CD14-positive monocyte (primary cell): ENCODE data around the gene AHSP. TPM values are rescaled to one million over a fixed set of nuclear protein-coding genes. Genes with fewer than 3 reads are reported as not detected.

ENCODE experiments used
- DNase-seq, 3 donors: peaks; one replicate each; pipeline ENCODE4 v3.0.0-alpha.2; 2011 to 2022
- H2AFZ ChIP-seq: 2 replicates; pipeline ENCODE4 v1.6.0; 2012; ENCODE audit warnings: mild to moderate bottlenecking, low read depth, low read length, inconsistent platforms; ENCODE audit not compliant: insufficient read depth, poor library complexity, severe bottlenecking
- H3K27ac ChIP-seq, 2 donors: 1 replicate in 1 of 2; 2 replicates in 1 of 2; pipeline ENCODE4 v1.5.1; 2012 to 2013; ENCODE audit warnings: low read length in 2 of 2, control low read depth in 1 of 2, inconsistent platforms in 1 of 2, low read depth in 1 of 2, mild to moderate bottlenecking in 1 of 2
- H3K27me3 ChIP-seq, 2 donors: one replicate each; pipeline versions ENCODE4 v1.6.0 to v1.6.1; 2011 to 2013; ENCODE audit warnings: low read length in 2 of 2; ENCODE audit not compliant: control insufficient read depth in 2 of 2, insufficient read depth in 2 of 2
- H3K36me3 ChIP-seq, 2 donors: replicated peaks in 1 of 2; 1 replicate in 1 of 2; 2 replicates in 1 of 2; pipeline versions ENCODE4 v1.5.1 to v1.6.1; 2012 to 2013; ENCODE audit warnings: low read length in 2 of 2, control low read depth in 1 of 2, inconsistent platforms in 1 of 2, mild to moderate bottlenecking in 1 of 2; ENCODE audit not compliant: insufficient read depth in 2 of 2, control insufficient read depth in 1 of 2
- H3K4me1 ChIP-seq, 2 donors: 1 replicate in 1 of 2; 2 replicates in 1 of 2; pipeline versions ENCODE4 v1.5.1 to v1.6.1; 2012 to 2013; ENCODE audit warnings: low read length in 2 of 2, control low read depth in 1 of 2, inconsistent platforms in 1 of 2, mild to moderate bottlenecking in 1 of 2, moderate library complexity in 1 of 2; ENCODE audit not compliant: insufficient read depth in 2 of 2, control insufficient read depth in 1 of 2
- H3K4me2 ChIP-seq: replicated peaks from 2 replicates; pipeline ENCODE3; 2012; ENCODE audit warnings: low read length, moderate library complexity, mild to moderate bottlenecking; ENCODE audit not compliant: poor library complexity, severe bottlenecking; ENCODE audit errors: extremely low read depth
- H3K4me3 ChIP-seq, 3 experiments: fragments of 200-600 bp in 1 of 3; sonication (generic) in 1 of 3; replicated peaks in 1 of 3; 1 replicate in 2 of 3; 2 replicates in 1 of 3; pipeline ENCODE4 v1.5.1; 2011 to 2013; ENCODE audit warnings: low read length in 3 of 3, mild to moderate bottlenecking in 3 of 3, control low read depth in 2 of 3, low read depth in 2 of 3, inconsistent platforms in 1 of 3, moderate library complexity in 1 of 3
- H3K79me2 ChIP-seq: 2 replicates; pipeline ENCODE4 v1.6.0; 2012; ENCODE audit warnings: mild to moderate bottlenecking, control low read depth, inconsistent platforms, low read length, moderate library complexity; ENCODE audit not compliant: insufficient read depth
- H3K9ac ChIP-seq: 2 replicates; pipeline ENCODE4 v1.6.0; 2017; ENCODE audit warnings: low read length, mild to moderate bottlenecking; ENCODE audit not compliant: insufficient read depth, poor library complexity, severe bottlenecking
- H3K9me3 ChIP-seq, 2 donors: replicated peaks in 1 of 2; 1 replicate in 1 of 2; 2 replicates in 1 of 2; pipeline versions ENCODE4 v1.5.1 to v1.6.1; 2012 to 2013; ENCODE audit warnings: low read length in 2 of 2, control low read depth in 1 of 2; ENCODE audit not compliant: control insufficient read depth in 1 of 2, insufficient read depth in 1 of 2
- H4K20me1 ChIP-seq: 2 replicates; pipeline ENCODE4 v1.6.0; 2012; ENCODE audit warnings: mild to moderate bottlenecking, low read length, control low read depth, moderate library complexity; ENCODE audit not compliant: insufficient read depth
- H3K27ac Mint-ChIP-seq, 7 donors: one replicate each; pipeline ENCODE4 v1.8.0; 2020; ENCODE audit warnings: mild to moderate bottlenecking in 7 of 7, mixed read lengths in 7 of 7, moderate library complexity in 6 of 7, inconsistent platforms in 2 of 7
- H3K27me3 Mint-ChIP-seq, 3 donors: one replicate each; pipeline ENCODE4 v1.8.0; 2021 to 2022; ENCODE audit warnings: low read depth in 3 of 3, mild to moderate bottlenecking in 3 of 3, mixed read lengths in 3 of 3, moderate library complexity in 3 of 3, inconsistent platforms in 1 of 3
- H3K36me3 Mint-ChIP-seq, 2 donors: one replicate each; pipeline ENCODE4 v1.8.0; 2020; ENCODE audit warnings: mixed read lengths in 2 of 2, inconsistent platforms in 1 of 2, mild to moderate bottlenecking in 1 of 2
- H3K4me1 Mint-ChIP-seq: one replicate; pipeline ENCODE4 v1.8.0; 2020; ENCODE audit warnings: mild to moderate bottlenecking, mixed read lengths
- H3K4me3 Mint-ChIP-seq, 2 donors: one replicate each; pipeline ENCODE4 v1.8.0; 2020; ENCODE audit warnings: mild to moderate bottlenecking in 2 of 2, mixed read lengths in 2 of 2, moderate library complexity in 1 of 2
- H3K9me3 Mint-ChIP-seq, 7 donors: one replicate each; pipeline ENCODE4 v1.8.0; 2020 to 2022; ENCODE audit warnings: mixed read lengths in 7 of 7, mild to moderate bottlenecking in 6 of 7, moderate library complexity in 6 of 7, inconsistent platforms in 2 of 7
- WGBS: methylation state at CpG from one replicate; pipeline ENCODE4 v1.1.5; 2013; ENCODE audit warnings: missing lambda C conversion rate; ENCODE audit not compliant: insufficient coverage; 5-methylcytosine and 5-hydroxymethylcytosine counted together
- intact Hi-C, 2 donors: fragments of 100-400 bp; cut with micrococcal nuclease; formaldehyde crosslinking; loops; one replicate each; pipeline versions ENCODE4 v1.15.0 to v1.15.1; 2023
- polyA plus RNA-seq, 3 donors: library from polyadenylated mRNA; depleted of rRNA in 1 of 3; unstranded in 2 of 3; stranded (reverse) in 1 of 3; fragments of 300-500 nt in 2 of 3; fragments of >200 nt in 1 of 3; fragmentation: Illumina TruSeq in 2 of 3; gene quantifications; 1 replicate in 2 of 3; 2 replicates in 1 of 3; pipeline ENCODE4 v1.2.3, GENCODE V29; 2012 to 2021
- TF ChIP-seq, protein P1 (sequence below): fragments of 200-600 bp; IDR thresholded peaks from one replicate; pipeline ENCODE4 v1.8.0; 2022; ENCODE audit warnings: antibody characterized with exemption, mild to moderate bottlenecking

AHSP gene
- polyA plus RNA-seq, 3 donors, result 0.84 TPM; not detected in 2

DNA sequence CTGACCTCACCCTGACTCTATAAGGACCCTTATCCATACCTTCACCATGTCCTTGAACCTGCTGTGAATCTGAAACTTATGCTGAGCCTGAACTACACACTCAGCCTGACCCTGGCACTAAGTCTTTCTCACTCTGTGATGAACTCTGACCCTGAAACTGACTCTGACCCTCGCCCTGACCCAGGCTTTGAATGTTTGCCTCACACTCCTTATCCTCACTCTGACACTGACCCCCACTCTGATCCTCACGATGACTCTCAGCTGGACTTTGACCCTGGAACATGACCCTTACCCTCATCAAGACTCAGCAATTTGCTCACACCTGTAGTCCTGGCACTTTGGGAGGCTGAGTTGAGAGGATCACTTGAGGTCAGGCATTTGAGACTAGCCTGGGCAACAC is 4.4 kb downstream of the AHSP start:
- Mint-ChIP-seq H3K4me1 (peaks cover 9% of the 10 kb centered on the region), H3K9me3 (peaks cover 0 to 22% (median 0%) of the 10 kb centered on the region in 7 donors), H3K27ac (no peak overlapping the region), H3K36me3 (no peaks in the 10 kb centered on the region), H3K4me3 (no peak overlapping the region), H3K27me3 (peaks cover 51 to 54% (median 52%) of the 10 kb centered on the region in 3 donors)
- H3K4me1 ChIP-seq, result no peaks in the 10 kb centered on the region
- H3K27me3 ChIP-seq, result peaks cover 41 to 62% of the 10 kb centered on the region in 2 donors
- intact Hi-C loops, result loop anchor here in 1 of 2 donors (10.0 kb wide), 1 partner anchor 153 kb away; no protein-coding TSS in a partner anchor
- H3K4me3 ChIP-seq, result no peak overlapping the region
- no peaks in the 10 kb centered on the region for H3K36me3 ChIP-seq
- 92% methylated on average over 1 of the region's 2 CpGs for WGBS
- no peak overlapping the region for H3K9ac ChIP-seq
- TF ChIP-seq, protein P1, sequence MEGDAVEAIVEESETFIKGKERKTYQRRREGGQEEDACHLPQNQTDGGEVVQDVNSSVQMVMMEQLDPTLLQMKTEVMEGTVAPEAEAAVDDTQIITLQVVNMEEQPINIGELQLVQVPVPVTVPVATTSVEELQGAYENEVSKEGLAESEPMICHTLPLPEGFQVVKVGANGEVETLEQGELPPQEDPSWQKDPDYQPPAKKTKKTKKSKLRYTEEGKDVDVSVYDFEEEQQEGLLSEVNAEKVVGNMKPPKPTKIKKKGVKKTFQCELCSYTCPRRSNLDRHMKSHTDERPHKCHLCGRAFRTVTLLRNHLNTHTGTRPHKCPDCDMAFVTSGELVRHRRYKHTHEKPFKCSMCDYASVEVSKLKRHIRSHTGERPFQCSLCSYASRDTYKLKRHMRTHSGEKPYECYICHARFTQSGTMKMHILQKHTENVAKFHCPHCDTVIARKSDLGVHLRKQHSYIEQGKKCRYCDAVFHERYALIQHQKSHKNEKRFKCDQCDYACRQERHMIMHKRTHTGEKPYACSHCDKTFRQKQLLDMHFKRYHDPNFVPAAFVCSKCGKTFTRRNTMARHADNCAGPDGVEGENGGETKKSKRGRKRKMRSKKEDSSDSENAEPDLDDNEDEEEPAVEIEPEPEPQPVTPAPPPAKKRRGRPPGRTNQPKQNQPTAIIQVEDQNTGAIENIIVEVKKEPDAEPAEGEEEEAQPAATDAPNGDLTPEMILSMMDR, result no peak
- DNase-seq, result no peak
- no peak overlapping the region for H3K27ac ChIP-seq
- H4K20me1 ChIP-seq, result no peaks in the 10 kb centered on the region
- no peaks in the 10 kb centered on the region for H3K79me2 ChIP-seq
- H2AFZ ChIP-seq, result no peak overlapping the region
- no peaks in the 10 kb centered on the region for H3K9me3 ChIP-seq
- no peak overlapping the region for H3K4me2 ChIP-seq

- Histone ChIP-seq H3K27me3 (peaks cover 46 to 65% of the 10 kb centered on the region in 2 donors), H2AFZ (no peak overlapping the region), H3K4me3 (no peak overlapping the region), H3K36me3 (no peaks in the 10 kb centered on the region), H4K20me1 (no peaks in the 10 kb centered on the region), H3K9ac (no peak overlapping the region), H3K79me2 (no peaks in the 10 kb centered on the region), H3K4me1 (peaks cover 0 to 7% of the 10 kb centered on the region in 2 donors), H3K4me2 (no peak overlapping the region), H3K9me3 (peaks cover 0 to 4% of the 10 kb centered on the region in 2 donors), H3K27ac (no peak overlapping the region)
- peaks cover 50 to 59% (median 54%) of the 10 kb centered on the region in 3 donors for H3K27me3 Mint-ChIP-seq
- peaks cover 0 to 2% of the 10 kb centered on the region in 2 donors for H3K36me3 Mint-ChIP-seq
- WGBS, result 54% methylated on average over 4 of the region's 4 CpGs
- no peak overlapping the region for H3K4me3 Mint-ChIP-seq
- DNase-seq, result no peak
- no peak overlapping the region for H3K27ac Mint-ChIP-seq
- H3K9me3 Mint-ChIP-seq, result peaks cover 0 to 22% (median 0%) of the 10 kb centered on the region in 7 donors
- peaks cover 11% of the 10 kb centered on the region for H3K4me1 Mint-ChIP-seq
- intact Hi-C loops, result loop anchor here in 1 of 2 donors (10.0 kb wide), 1 partner anchor 152 kb away; no protein-coding TSS in a partner anchor
- TF ChIP-seq, protein P1, result no peak
Measured at GRCh38 chr16:31532896-31533295, 5.2 kb downstream of the AHSP start.
